HepG2 (cell line): ENCODE results near the gene PRDM15. TPM values are rescaled to one million over a fixed set of nuclear protein-coding genes. Genes with fewer than 3 reads are reported as not detected.

Source experiments
- ATAD3A ChIP-seq: sonication (generic); formaldehyde crosslinking; IDR thresholded peaks from 2 replicates; pipeline ENCODE4 v1.4.0; 2020; ENCODE audit warnings: missing genetic modification reagents
- ATF2 ChIP-seq: sonication (generic); formaldehyde crosslinking; IDR thresholded peaks from 2 replicates; pipeline ENCODE4 v1.4.0; 2020; ENCODE audit warnings: missing genetic modification reagents
- CBFB ChIP-seq: sonication (generic); formaldehyde crosslinking; IDR thresholded peaks from 2 replicates; pipeline ENCODE4 v1.4.0; 2020; ENCODE audit warnings: missing genetic modification reagents
- FOXP1 ChIP-seq, 2 experiments: fragments of 450-650 bp in 1 of 2; IDR thresholded peaks; 2 replicates each; pipeline ENCODE4 v1.6.1; 2017 to 2018; ENCODE audit warnings: antibody characterized with exemption in 1 of 2
- FUBP1 ChIP-seq: sonication (generic); formaldehyde crosslinking; IDR thresholded peaks from 2 replicates; pipeline ENCODE4 v1.5.1; 2020; ENCODE audit warnings: missing genetic modification reagents, mild to moderate bottlenecking, borderline replicate concordance
- HES4 ChIP-seq: sonication (generic); formaldehyde crosslinking; IDR thresholded peaks from 2 replicates; pipeline ENCODE4 v1.9.0; 2021; ENCODE audit warnings: mild to moderate bottlenecking, missing genetic modification reagents, borderline replicate concordance
- HOXA5 ChIP-seq: sonication (generic); formaldehyde crosslinking; IDR thresholded peaks from 2 replicates; pipeline ENCODE4 v1.4.0; 2020; ENCODE audit warnings: missing genetic modification reagents
- KLF13 ChIP-seq: sonication (generic); formaldehyde crosslinking; IDR thresholded peaks from 2 replicates; pipeline ENCODE4 v1.4.0; 2020; ENCODE audit warnings: mild to moderate bottlenecking, missing genetic modification reagents
- KMT2A ChIP-seq: sonication (generic); formaldehyde crosslinking; IDR thresholded peaks from 2 replicates; pipeline ENCODE4 v1.4.0; 2020; ENCODE audit warnings: missing genetic modification reagents
- NR3C1 ChIP-seq: sonication (generic); formaldehyde crosslinking; IDR thresholded peaks from 2 replicates; pipeline ENCODE4 v1.4.0; 2020; ENCODE audit warnings: missing genetic modification reagents
- PHF20 ChIP-seq: sonication (generic); formaldehyde crosslinking; IDR thresholded peaks from 2 replicates; pipeline ENCODE4 v1.5.0; 2020; ENCODE audit warnings: mild to moderate bottlenecking, missing genetic modification reagents
- SNAPC2 ChIP-seq: sonication (generic); formaldehyde crosslinking; IDR thresholded peaks from 2 replicates; pipeline ENCODE4 v1.8.1; 2022; ENCODE audit warnings: mild to moderate bottlenecking, missing genetic modification reagents
- SP4 ChIP-seq: sonication (generic); formaldehyde crosslinking; IDR thresholded peaks from 2 replicates; pipeline ENCODE4 v1.8.1; 2023; ENCODE audit warnings: mild to moderate bottlenecking, missing genetic modification reagents
- ZBTB20 ChIP-seq: sonication (generic); formaldehyde crosslinking; IDR thresholded peaks from 2 replicates; pipeline ENCODE4 v1.8.1; 2023; ENCODE audit warnings: missing genetic modification reagents, low read depth, mild to moderate bottlenecking, borderline replicate concordance
- ZBTB21 ChIP-seq: sonication (generic); formaldehyde crosslinking; IDR thresholded peaks from 2 replicates; pipeline ENCODE4 v1.4.0; 2020; ENCODE audit warnings: missing genetic modification reagents
- ZBTB44 ChIP-seq: sonication (generic); formaldehyde crosslinking; IDR thresholded peaks from 2 replicates; pipeline ENCODE4 v1.4.0; 2020; ENCODE audit warnings: missing genetic modification reagents
- ZBTB7B ChIP-seq: sonication (generic); formaldehyde crosslinking; IDR thresholded peaks from 2 replicates; pipeline ENCODE4 v1.4.0; 2020; ENCODE audit warnings: missing genetic modification reagents
- ZNF276 ChIP-seq: sonication (generic); formaldehyde crosslinking; IDR thresholded peaks from 2 replicates; pipeline ENCODE4 v1.4.0; 2020; ENCODE audit warnings: mild to moderate bottlenecking, low read depth, missing genetic modification reagents
- ZNF354B ChIP-seq: sonication (generic); formaldehyde crosslinking; IDR thresholded peaks from 2 replicates; pipeline ENCODE4 v1.8.0; 2022; ENCODE audit warnings: mild to moderate bottlenecking, missing genetic modification reagents
- ZNF775 ChIP-seq: sonication (generic); formaldehyde crosslinking; IDR thresholded peaks from 2 replicates; pipeline ENCODE4 v1.4.0; 2020; ENCODE audit warnings: missing genetic modification reagents, mild to moderate bottlenecking, moderate library complexity, borderline replicate concordance
- polyA plus RNA-seq, 8 experiments: library from polyadenylated mRNA; depleted of rRNA in 3 of 8; stranded (reverse) in 7 of 8; unstranded in 1 of 8; fragments of >200 nt; fragmentation: Illumina TruSeq in 4 of 8; extraction: Trizol in 4 of 8; gene quantifications; 2 replicates each; pipeline versions ENCODE4 v1.2.1 to v1.2.3, GENCODE V29; 2011 to 2016; ENCODE audit warnings: low read depth in 4 of 8, missing spikeins in 1 of 8, mixed read lengths in 1 of 8; ENCODE audit not compliant: insufficient read depth in 1 of 8
- total RNA-seq, 5 experiments: library from RNA; depleted of rRNA; stranded (reverse); fragments of >200 nt; fragmentation: Illumina TruSeq; extraction: Trizol; gene quantifications; 2 replicates each; pipeline ENCODE4 v1.2.3, GENCODE V29; 2016; ENCODE audit warnings: low read depth in 1 of 5
- TF ChIP-seq, protein P1 (sequence below), 2 experiments: fragments of 450-650 bp in 1 of 2; sonication (generic) in 1 of 2; formaldehyde crosslinking; IDR thresholded peaks; 2 replicates each; pipeline versions ENCODE4 v1.5.0 to v1.8.0; 2020 to 2022; ENCODE audit warnings: mild to moderate bottlenecking in 1 of 2, missing genetic modification reagents in 1 of 2
- TF ChIP-seq, protein P2 (sequence below): sonication (generic); formaldehyde crosslinking; IDR thresholded peaks from 2 replicates; pipeline ENCODE4 v1.4.0; 2020; ENCODE audit warnings: mild to moderate bottlenecking, missing genetic modification reagents

PRDM15 gene
- total and polyA plus RNA-seq, 2 of the 13 experiments (the other 11 are each of a cell fraction or from before 2014, with no cell fraction given): 4.0 to 6.9 TPM

GRCh38 chr21:41926117-41926806, 47.1 kb upstream of the PRDM15 start (continued):
- TF ChIP-seq SP4 (CRISPR knock-in tag) (no peak), KMT2A (CRISPR knock-in tag) (peak; percentile 47; the same call in 1 of the 2 replicates), FOXP1 (IDR thresholded peaks at IDR 0.05) (no peak), FOXP1 (CRISPR knock-in tag; IDR thresholded peaks at IDR 0.05) (peak; percentile 63), ZNF354B (CRISPR knock-in tag) (no peak), SNAPC2 (no peak), ZBTB20 (CRISPR knock-in tag) (no peak), HOXA5 (CRISPR knock-in tag) (no peak; the same call in 1 of the 2 replicates), ZNF276 (CRISPR knock-in tag) (no peak), NR3C1 (CRISPR knock-in tag) (no peak), ATAD3A (CRISPR knock-in tag) (no peak), ZBTB21 (CRISPR knock-in tag) (no peak), ZBTB44 (no peak), ATF2 (CRISPR knock-in tag) (0 out of 2 replicates have a peak, but pooled peaks have one; percentile 17), CBFB (CRISPR knock-in tag) (no peak; the same call in 1 of the 2 replicates), PHF20 (CRISPR knock-in tag) (no peak), KLF13 (no peak), ZNF775 (no peak), HES4 (CRISPR knock-in tag) (no peak), FUBP1 (CRISPR knock-in tag) (no peak), ZBTB7B (CRISPR knock-in tag) (peak; percentile 91)
- TF ChIP-seq, protein P1, sequence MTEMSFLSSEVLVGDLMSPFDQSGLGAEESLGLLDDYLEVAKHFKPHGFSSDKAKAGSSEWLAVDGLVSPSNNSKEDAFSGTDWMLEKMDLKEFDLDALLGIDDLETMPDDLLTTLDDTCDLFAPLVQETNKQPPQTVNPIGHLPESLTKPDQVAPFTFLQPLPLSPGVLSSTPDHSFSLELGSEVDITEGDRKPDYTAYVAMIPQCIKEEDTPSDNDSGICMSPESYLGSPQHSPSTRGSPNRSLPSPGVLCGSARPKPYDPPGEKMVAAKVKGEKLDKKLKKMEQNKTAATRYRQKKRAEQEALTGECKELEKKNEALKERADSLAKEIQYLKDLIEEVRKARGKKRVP (CRISPR knock-in tag; IDR thresholded peaks at IDR 0.05): no peak
- TF ChIP-seq, protein P2, sequence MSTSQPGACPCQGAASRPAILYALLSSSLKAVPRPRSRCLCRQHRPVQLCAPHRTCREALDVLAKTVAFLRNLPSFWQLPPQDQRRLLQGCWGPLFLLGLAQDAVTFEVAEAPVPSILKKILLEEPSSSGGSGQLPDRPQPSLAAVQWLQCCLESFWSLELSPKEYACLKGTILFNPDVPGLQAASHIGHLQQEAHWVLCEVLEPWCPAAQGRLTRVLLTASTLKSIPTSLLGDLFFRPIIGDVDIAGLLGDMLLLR (CRISPR knock-in tag): no peak
